H1 (cell line): ENCODE results near the gene NCAPG. TPM values are rescaled to one million over a fixed set of nuclear protein-coding genes. Genes with fewer than 3 reads are reported as not detected.

Experiments
- CREB1 ChIP-seq: IDR thresholded peaks from 2 replicates; pipeline ENCODE4 v1.6.1; 2012; ENCODE audit warnings: inconsistent platforms
- GABPA ChIP-seq: IDR thresholded peaks from 2 replicates; pipeline ENCODE4 v1.6.1; 2011; ENCODE audit warnings: mild to moderate bottlenecking, low read length, moderate library complexity, borderline replicate concordance; ENCODE audit not compliant: insufficient read depth
- JUN ChIP-seq: IDR thresholded peaks from 2 replicates; pipeline ENCODE4 v1.6.1; 2011; ENCODE audit warnings: low read depth, mild to moderate bottlenecking, improper control_type of control experiment, low read length
- polyA plus RNA-seq, 7 experiments: library from polyadenylated mRNA; depleted of rRNA in 3 of 7; stranded (reverse) in 5 of 7; unstranded in 2 of 7; fragments of >200 nt in 5 of 7; fragments of 200-250 nt in 2 of 7; gene quantifications; 1 replicate in 5 of 7; 2 replicates in 1 of 7; 4 replicates in 1 of 7; pipeline versions ENCODE4 v1.2.1 to v1.2.3, GENCODE V29; 2011 to 2013; ENCODE audit warnings: missing spikeins in 2 of 7, mixed read lengths in 2 of 7
- total RNA-seq: library from RNA; stranded (reverse); fragmentation: NEBNext Ultra II Directional; extraction: Animal tissue kit (Norgen Biotek cat#: 25700); gene quantifications from 2 replicates; pipeline ENCODE4 v1.2.1, GENCODE V29; 2021

Gene NCAPG
- total and polyA plus RNA-seq, 2 of the 8 experiments (the other 6 are each of a cell fraction or from before 2014, with no cell fraction given), result 12.9 to 52.3 TPM

- TF ChIP-seq GABPA, result no peak
- TF ChIP-seq JUN, result no peak
- no peak for TF ChIP-seq CREB1
- TF ChIP-seq, all 59 proteins: peak for 0
Measured at GRCh38 chr4:17875402-17876070, 64.8 kb downstream of the NCAPG start (continued).
